ENCODE results near the gene ATP13A3. TPM values are rescaled to one million over a fixed set of nuclear protein-coding genes. Genes with fewer than 3 reads are reported as not detected.

ATP13A3 gene
- total RNA-seq, 1 experiment from 2014 or later: 121 TPM

DNA sequence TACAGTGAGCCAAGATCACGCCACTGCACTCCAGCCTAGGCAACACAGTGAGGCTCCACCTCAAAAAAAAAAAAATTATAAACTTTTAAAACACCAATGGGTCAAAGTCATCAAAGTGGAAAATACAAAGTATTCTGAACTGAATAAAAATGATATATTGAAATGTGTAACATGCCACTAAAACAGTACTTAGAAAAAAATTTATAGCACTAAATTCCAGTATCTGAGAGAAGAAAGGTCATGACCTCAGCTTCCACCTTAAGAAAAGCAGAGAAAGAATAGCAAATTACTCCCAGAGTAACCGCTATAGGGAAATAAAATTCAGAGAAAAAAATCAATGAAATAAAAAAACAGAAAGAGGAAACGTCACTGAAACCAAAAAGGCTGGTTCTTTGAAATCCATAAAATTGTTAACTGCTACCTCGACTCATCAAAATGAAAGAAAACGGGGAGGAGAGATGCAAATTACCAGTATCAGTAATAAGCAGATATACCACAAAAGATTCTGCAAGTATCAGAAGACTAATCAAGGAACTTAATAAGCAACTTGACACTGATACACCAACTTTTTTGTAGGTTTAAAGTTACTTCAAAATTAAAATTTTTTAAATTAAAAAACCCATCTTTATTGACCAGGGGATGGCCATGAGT, 20.8 kb downstream of the ATP13A3 start:
- BruUV-seq (replicated peaks): no TSS peak
- Histone ChIP-seq H3K4me1 (ENCODE audit: insufficient read depth, low read length, poor library complexity, severe bottlenecking) (peaks cover 48% of the 10 kb centered on the region), H3K36me3 (ENCODE audit: insufficient read depth, low read length, poor library complexity, severe bottlenecking) (no peaks in the 10 kb centered on the region), H3K27me3 (replicated peaks; ENCODE audit: insufficient read depth, low read depth, low read length, poor library complexity) (no peaks in the 10 kb centered on the region), H3K27ac (ENCODE audit: low read depth, low read length, poor library complexity, severe bottlenecking) (no peak overlapping the region), H3K9me3 (ENCODE audit: low read depth, low read length, poor library complexity, severe bottlenecking) (no peaks in the 10 kb centered on the region), H3K4me3 (ENCODE audit: low read depth, low read length, poor library complexity, severe bottlenecking) (no peak overlapping the region)
- ChIA-PET POLR2A (ENCODE audit: low non-redundant PET) (no interaction called here), CTCF (no interaction called here)
- no peak for DNase-seq (ENCODE audit: low spot score)
- TF ChIP-seq EZH2 (IDR thresholded peaks at IDR 0.05; ENCODE audit: borderline replicate concordance, low read depth, low read length, poor library complexity, severe bottlenecking): no peak
- intact Hi-C loops (cut with micrococcal nuclease; ENCODE audit: unreplicated experiment): no loop called here

DNA sequence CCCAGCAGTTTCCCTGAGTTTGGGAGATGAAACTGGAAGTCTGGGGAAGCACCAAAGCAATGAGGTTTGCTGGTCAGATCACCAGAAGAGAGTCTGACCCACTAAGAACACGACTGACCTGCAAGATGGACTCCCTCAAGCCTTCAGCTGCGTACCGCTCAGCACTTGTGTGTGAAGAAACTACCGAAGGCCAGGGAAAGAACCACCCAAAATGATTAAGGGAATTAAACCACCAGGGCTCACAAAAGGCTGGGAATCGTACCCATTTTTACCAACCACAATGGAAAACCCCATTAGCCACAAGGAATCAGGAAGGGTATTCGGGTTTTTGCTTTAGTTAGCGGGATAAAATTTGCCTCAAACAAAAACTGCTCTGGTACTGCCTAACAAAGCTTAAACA, 21.6 kb downstream of the ATP13A3 start:
- no peak for DNase-seq (ENCODE audit: low spot score)
- ChIA-PET POLR2A (ENCODE audit: low non-redundant PET) (no interaction called here), CTCF (no interaction called here)
- no peaks in the 10 kb centered on the region for H3K27me3 ChIP-seq (replicated peaks; ENCODE audit: insufficient read depth, low read depth, low read length, poor library complexity)
- intact Hi-C loops (cut with micrococcal nuclease; ENCODE audit: unreplicated experiment): no loop called here
- no TSS peak for BruUV-seq (replicated peaks)
- H3K27ac ChIP-seq (ENCODE audit: low read depth, low read length, poor library complexity, severe bottlenecking): no peak overlapping the region
- H3K9me3 ChIP-seq (ENCODE audit: low read depth, low read length, poor library complexity, severe bottlenecking): no peaks in the 10 kb centered on the region
- peaks cover 46% of the 10 kb centered on the region for H3K4me1 ChIP-seq (ENCODE audit: insufficient read depth, low read length, poor library complexity, severe bottlenecking)
- no peak overlapping the region for H3K4me3 ChIP-seq (ENCODE audit: low read depth, low read length, poor library complexity, severe bottlenecking)
- TF ChIP-seq, protein P1, sequence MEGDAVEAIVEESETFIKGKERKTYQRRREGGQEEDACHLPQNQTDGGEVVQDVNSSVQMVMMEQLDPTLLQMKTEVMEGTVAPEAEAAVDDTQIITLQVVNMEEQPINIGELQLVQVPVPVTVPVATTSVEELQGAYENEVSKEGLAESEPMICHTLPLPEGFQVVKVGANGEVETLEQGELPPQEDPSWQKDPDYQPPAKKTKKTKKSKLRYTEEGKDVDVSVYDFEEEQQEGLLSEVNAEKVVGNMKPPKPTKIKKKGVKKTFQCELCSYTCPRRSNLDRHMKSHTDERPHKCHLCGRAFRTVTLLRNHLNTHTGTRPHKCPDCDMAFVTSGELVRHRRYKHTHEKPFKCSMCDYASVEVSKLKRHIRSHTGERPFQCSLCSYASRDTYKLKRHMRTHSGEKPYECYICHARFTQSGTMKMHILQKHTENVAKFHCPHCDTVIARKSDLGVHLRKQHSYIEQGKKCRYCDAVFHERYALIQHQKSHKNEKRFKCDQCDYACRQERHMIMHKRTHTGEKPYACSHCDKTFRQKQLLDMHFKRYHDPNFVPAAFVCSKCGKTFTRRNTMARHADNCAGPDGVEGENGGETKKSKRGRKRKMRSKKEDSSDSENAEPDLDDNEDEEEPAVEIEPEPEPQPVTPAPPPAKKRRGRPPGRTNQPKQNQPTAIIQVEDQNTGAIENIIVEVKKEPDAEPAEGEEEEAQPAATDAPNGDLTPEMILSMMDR (conservative IDR thresholded peaks at IDR 0.05; ENCODE audit: low read depth, low read length): no peak
- peaks cover under 1% of the 10 kb centered on the region for H3K36me3 ChIP-seq (ENCODE audit: insufficient read depth, low read length, poor library complexity, severe bottlenecking)

DNA sequence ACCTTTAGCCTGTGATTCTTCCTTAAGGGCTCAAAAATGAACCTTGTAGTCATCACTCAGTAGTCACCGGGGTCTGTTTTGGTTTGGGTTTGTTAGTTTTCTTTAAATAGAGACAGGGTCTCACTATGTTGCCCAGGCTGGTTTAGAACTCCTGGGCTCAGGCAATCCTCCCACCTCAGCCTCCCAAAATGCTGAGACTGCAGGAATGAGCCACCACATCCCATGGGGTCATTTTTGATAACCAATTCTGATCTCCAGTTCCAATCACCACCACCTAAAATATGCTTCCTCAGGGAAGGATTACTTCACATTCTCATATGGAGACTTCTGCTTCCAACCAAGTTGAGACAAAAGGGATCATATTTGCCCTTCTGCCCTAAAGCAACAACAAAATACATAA, 22.1 kb downstream of the ATP13A3 start:
- CTCF ChIA-PET: no interaction called here
- Histone ChIP-seq H3K27me3 (replicated peaks; ENCODE audit: insufficient read depth, low read depth, low read length, poor library complexity) (no peaks in the 10 kb centered on the region), H3K4me3 (ENCODE audit: low read depth, low read length, poor library complexity, severe bottlenecking) (no peak overlapping the region), H3K9me3 (ENCODE audit: low read depth, low read length, poor library complexity, severe bottlenecking) (no peaks in the 10 kb centered on the region), H3K4me1 (ENCODE audit: insufficient read depth, low read length, poor library complexity, severe bottlenecking) (peaks cover 45% of the 10 kb centered on the region), H3K36me3 (ENCODE audit: insufficient read depth, low read length, poor library complexity, severe bottlenecking) (peaks cover 6% of the 10 kb centered on the region), H3K27ac (ENCODE audit: low read depth, low read length, poor library complexity, severe bottlenecking) (no peak overlapping the region)
- POLR2A ChIA-PET (ENCODE audit: low non-redundant PET): no interaction called here
- no TSS peak for BruUV-seq (replicated peaks)
- DNase-seq (ENCODE audit: low spot score): no peak
- TF ChIP-seq, protein P1 (conservative IDR thresholded peaks at IDR 0.05; ENCODE audit: low read depth, low read length): no peak
- no peak for TF ChIP-seq EZH2 (IDR thresholded peaks at IDR 0.05; ENCODE audit: borderline replicate concordance, low read depth, low read length, poor library complexity, severe bottlenecking)
- intact Hi-C loops (cut with micrococcal nuclease; ENCODE audit: unreplicated experiment): no loop called here

DNA sequence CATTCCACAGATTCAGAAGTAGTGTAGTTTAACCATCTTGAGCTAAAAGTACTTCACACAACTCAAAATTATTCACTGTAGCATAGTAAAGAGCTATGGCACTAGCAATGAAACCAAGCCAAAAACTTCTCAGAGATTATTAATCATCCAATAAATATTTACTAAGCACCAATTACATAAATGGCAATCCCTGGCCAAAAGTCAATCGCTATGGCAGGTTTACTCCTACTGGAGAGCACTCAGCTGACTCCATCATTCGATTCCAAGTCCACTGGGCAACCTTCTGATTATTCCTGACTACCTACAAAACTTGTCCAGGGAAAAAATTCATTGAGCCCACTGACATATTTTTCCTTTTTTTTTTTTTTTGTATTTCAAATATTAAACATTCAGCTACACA, 23.9 kb downstream of the ATP13A3 start:
- no peak overlapping the region for H3K27ac ChIP-seq (ENCODE audit: low read depth, low read length, poor library complexity, severe bottlenecking)
- ChIA-PET CTCF (no interaction called here), POLR2A (ENCODE audit: low non-redundant PET) (interaction anchor here (0.7 kb wide), 1 partner anchor 12 kb away, joined by 4 read pairs; no protein-coding TSS in a partner anchor)
- no peak for DNase-seq (ENCODE audit: low spot score)
- TF ChIP-seq EZH2 (IDR thresholded peaks at IDR 0.05; ENCODE audit: borderline replicate concordance, low read depth, low read length, poor library complexity, severe bottlenecking): no peak
- TF ChIP-seq, protein P1 (conservative IDR thresholded peaks at IDR 0.05; ENCODE audit: low read depth, low read length): no peak
- peaks cover 30% of the 10 kb centered on the region for H3K4me1 ChIP-seq (ENCODE audit: insufficient read depth, low read length, poor library complexity, severe bottlenecking)
- intact Hi-C loops (cut with micrococcal nuclease; ENCODE audit: unreplicated experiment): no loop called here
- H3K4me3 ChIP-seq (ENCODE audit: low read depth, low read length, poor library complexity, severe bottlenecking): no peak overlapping the region
- H3K9me3 ChIP-seq (ENCODE audit: low read depth, low read length, poor library complexity, severe bottlenecking): no peaks in the 10 kb centered on the region
- BruUV-seq (replicated peaks): no TSS peak
- peaks cover 20% of the 10 kb centered on the region for H3K36me3 ChIP-seq (ENCODE audit: insufficient read depth, low read length, poor library complexity, severe bottlenecking)
- H3K27me3 ChIP-seq (replicated peaks; ENCODE audit: insufficient read depth, low read depth, low read length, poor library complexity): no peaks in the 10 kb centered on the region
